Stimulated activated naive B cell treated with anti-CD40 and anti-IgM and Interleukin-4, amounts not matched to agents 10 μg/mL and 1 μg/mL and 100 μg/mL, for 72 hours (primary cell): ENCODE data around the gene CD59.
"Not testable (repeated sequence)": the region's sequence is repeated elsewhere in the genome, so short reads cannot be mapped to it uniquely, and the experiment has no call there.

Experiments
- ATAC-seq, 2 donors: fragments of 150-1000 bp; cut with Tn5 transposase; replicated peaks; 2 replicates each; pipeline ENCODE4 v1.10.0; 2021; ENCODE audit warnings: moderate library complexity in 1 of 2
- DNase-seq: peaks from one replicate; pipeline ENCODE4 v3.0.0; 2021
- H3K27ac Mint-ChIP-seq: one replicate; pipeline ENCODE4 v1.8.0; 2022; ENCODE audit warnings: mild to moderate bottlenecking, mixed read lengths
- H3K27me3 Mint-ChIP-seq, 2 donors: one replicate each; pipeline ENCODE4 v1.8.0; 2022; ENCODE audit warnings: mixed read lengths in 2 of 2
- H3K36me3 Mint-ChIP-seq, 2 donors: one replicate each; pipeline ENCODE4 v1.8.0; 2022; ENCODE audit warnings: mixed read lengths in 2 of 2, mild to moderate bottlenecking in 1 of 2
- H3K4me1 Mint-ChIP-seq, 2 donors: one replicate each; pipeline ENCODE4 v1.8.0; 2022; ENCODE audit warnings: mixed read lengths in 2 of 2, mild to moderate bottlenecking in 1 of 2
- H3K4me3 Mint-ChIP-seq, 2 donors: one replicate each; pipeline ENCODE4 v1.8.0; 2022; ENCODE audit warnings: mild to moderate bottlenecking in 2 of 2, mixed read lengths in 2 of 2, moderate library complexity in 1 of 2
- H3K9me3 Mint-ChIP-seq, 2 donors: one replicate each; pipeline ENCODE4 v1.8.0; 2022; ENCODE audit warnings: mixed read lengths in 2 of 2, mild to moderate bottlenecking in 1 of 2

Gene CD59

DNA sequence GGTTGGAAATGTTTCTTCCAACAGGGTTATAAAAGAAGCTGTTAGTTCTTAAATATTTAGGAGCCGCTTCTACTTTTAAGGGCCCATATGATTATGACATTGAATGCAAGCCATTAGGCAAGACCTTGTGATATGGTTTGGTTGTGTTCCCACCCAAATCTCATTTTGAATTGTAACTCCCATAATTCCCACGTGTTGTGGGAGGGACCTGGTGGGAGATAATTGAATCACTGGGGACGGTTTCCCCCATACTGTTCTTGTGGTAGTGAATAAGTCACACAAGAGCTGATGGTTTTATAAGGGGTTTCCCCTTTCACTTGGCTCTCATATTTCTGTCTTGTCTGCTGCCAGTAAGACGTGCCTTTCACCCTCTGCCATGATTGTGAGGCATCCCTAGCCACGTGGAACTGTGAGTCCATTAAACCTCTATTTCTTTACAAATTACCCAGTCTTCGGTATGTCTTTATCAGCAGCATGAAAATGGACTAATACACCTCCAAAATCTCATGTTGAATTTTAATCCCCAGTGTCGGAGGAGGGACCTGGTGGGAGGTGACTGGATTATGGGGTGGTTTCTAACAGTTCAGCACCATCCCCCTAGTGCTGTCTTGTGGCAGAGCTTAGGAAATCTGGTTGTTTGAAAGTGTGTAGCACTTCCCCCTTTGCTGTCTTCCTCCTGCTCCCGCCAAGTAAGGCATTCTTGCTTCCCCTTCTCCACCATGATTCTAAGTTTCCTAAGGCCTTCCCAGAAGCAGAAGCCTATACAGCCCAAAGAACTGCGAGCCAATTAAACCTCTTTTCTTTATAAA is 4.3 kb downstream of the CD59 start:
- H3K36me3 Mint-ChIP-seq: peaks cover 12 to 22% of the 10 kb centered on the region in 2 donors
- DNase-seq (peak; percentile 17), ATAC-seq (peak; percentile 33 to 35)
- no peak overlapping the region for H3K27ac Mint-ChIP-seq
- no peaks in the 10 kb centered on the region for H3K27me3 Mint-ChIP-seq
- H3K4me3 Mint-ChIP-seq: peak overlapping the region; percentile 5 to 59
- no peaks in the 10 kb centered on the region for H3K9me3 Mint-ChIP-seq
- H3K4me1 Mint-ChIP-seq: peaks cover 33 to 40% of the 10 kb centered on the region in 2 donors

DNA sequence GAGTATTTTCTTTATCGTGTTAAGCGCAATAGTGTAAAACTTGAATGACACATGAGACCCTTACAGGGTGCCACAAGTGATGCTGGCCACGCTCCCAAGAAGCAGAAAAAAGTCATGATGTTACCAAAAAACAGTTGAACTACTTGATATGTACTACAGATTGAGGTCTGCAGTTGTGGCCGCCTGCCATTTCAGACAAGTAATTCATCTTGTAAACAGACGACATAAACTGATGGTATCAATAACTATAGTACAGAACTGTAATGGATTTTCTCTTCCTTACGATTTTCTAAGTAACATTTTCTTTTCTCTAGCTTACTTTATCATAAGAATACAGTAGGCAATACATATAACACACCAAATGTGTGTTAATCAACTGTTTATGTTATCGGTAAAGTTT is 5.5 kb downstream of the CD59 start:
- no peak for DNase-seq
- H3K4me3 Mint-ChIP-seq: no peak overlapping the region
- no peaks in the 10 kb centered on the region for H3K9me3 Mint-ChIP-seq
- H3K27me3 Mint-ChIP-seq: peaks cover 0 to 6% of the 10 kb centered on the region in 2 donors
- H3K4me1 Mint-ChIP-seq: peaks cover 33 to 37% of the 10 kb centered on the region in 2 donors
- no peak for ATAC-seq
- peaks cover 15 to 32% of the 10 kb centered on the region in 2 donors for H3K36me3 Mint-ChIP-seq
- no peak overlapping the region for H3K27ac Mint-ChIP-seq

DNA sequence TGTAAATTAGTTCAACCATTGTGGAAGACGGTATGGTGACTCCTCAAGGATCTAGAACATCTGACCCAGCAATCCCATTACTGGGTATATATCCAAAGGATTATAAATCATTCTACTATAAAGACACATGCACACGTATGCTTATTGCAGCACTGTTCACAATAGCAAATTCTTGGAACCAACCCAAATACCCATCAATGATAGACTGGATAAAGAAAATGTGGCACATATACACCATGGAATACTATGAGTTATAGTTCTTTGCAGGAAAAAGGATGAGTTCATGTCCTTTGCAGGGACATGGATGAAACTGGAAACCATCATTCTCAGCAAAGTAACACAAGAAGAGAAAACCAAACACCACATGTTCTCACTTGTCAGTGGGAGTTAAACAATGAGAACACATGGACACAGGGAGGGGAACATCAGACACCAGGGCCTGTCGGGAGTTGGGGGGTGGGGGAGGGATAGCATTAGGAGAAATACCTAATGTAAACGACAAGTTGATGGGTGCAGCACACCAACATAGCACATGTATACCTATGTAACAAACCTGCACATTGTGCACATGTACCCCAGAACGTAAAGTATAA is 7.1 kb downstream of the CD59 start:
- DNase-seq, H3K27me3 Mint-ChIP-seq, H3K27ac Mint-ChIP-seq, ATAC-seq, H3K9me3 Mint-ChIP-seq, H3K4me3 Mint-ChIP-seq: not testable (repeated sequence)
- Mint-ChIP-seq H3K4me1 (peaks cover 34 to 36% of the 10 kb centered on the region in 2 donors), H3K36me3 (peaks cover 23 to 37% of the 10 kb centered on the region in 2 donors)

DNA sequence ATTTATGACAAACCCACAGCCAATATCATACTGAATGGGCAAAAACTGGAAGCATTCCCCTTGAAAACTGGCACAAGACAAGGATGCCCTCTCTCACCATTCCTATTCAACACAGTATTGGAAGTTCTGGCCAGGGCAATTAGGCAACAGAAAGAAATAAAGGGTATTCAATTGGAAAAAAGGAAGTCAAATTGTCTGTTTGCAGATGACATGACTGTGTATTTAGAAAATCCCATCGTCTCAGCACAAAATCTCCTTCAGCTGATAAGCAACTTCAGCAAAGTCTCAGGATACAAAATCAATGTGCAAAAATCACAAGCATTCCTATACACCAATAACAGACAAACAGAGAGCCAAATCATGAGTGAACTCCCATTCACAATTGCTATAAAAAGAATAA is 8.7 kb downstream of the CD59 start:
- peaks cover 17 to 31% of the 10 kb centered on the region in 2 donors for H3K36me3 Mint-ChIP-seq
- not testable (repeated sequence) for H3K9me3 Mint-ChIP-seq, ATAC-seq, H3K4me3 Mint-ChIP-seq, H3K27ac Mint-ChIP-seq, H3K27me3 Mint-ChIP-seq, DNase-seq
- H3K4me1 Mint-ChIP-seq: peaks cover 40 to 46% of the 10 kb centered on the region in 2 donors

DNA sequence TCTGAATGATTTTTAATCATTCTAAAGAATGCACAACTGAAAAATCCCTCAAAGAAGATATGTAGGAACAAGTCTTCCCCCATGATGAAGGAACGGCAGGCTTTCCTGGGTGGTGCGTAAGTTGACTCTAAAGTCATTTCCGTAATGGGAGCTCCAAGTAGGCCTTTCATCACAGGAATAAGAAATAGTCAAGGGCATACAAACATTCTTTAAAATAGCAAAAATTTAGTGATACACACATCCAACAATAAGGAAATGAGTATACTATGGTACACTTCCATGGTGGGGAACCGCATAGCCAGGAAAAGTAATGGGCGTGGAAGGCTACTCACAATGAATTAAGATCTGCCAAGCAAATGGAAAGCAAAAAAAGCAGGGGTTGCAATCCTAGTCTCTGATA is 10.7 kb downstream of the CD59 start:
- H3K4me3 Mint-ChIP-seq: no peak overlapping the region
- H3K9me3 Mint-ChIP-seq: no peaks in the 10 kb centered on the region
- peaks cover 25 to 40% of the 10 kb centered on the region in 2 donors for H3K36me3 Mint-ChIP-seq
- H3K27ac Mint-ChIP-seq: no peak overlapping the region
- DNase-seq (no peak), ATAC-seq (no peak)
- H3K4me1 Mint-ChIP-seq: peaks cover 38 to 46% of the 10 kb centered on the region in 2 donors
- H3K27me3 Mint-ChIP-seq: peaks cover 0 to 6% of the 10 kb centered on the region in 2 donors

DNA sequence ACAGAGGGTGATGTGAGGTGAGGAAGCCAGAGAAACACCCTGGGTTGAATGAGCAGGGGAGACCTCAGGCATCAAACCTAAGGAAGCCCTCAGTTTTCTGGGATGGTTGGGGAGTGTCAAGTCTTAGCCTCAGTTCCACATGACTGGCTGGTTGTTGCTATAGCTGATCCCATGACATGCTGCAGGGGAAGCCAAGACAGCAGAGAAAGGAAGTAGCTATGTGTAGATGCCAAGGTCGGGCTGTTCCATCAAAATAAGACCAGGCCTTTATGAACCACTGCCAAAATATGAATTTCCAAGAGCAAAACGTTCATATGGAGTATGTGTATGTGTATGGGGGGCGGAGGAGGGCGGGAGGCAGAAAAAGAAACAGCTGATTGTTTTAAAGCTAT is 11.6 kb downstream of the CD59 start:
- H3K4me3 Mint-ChIP-seq: no peak overlapping the region
- no peaks in the 10 kb centered on the region for H3K9me3 Mint-ChIP-seq
- ATAC-seq: no peak

DNA sequence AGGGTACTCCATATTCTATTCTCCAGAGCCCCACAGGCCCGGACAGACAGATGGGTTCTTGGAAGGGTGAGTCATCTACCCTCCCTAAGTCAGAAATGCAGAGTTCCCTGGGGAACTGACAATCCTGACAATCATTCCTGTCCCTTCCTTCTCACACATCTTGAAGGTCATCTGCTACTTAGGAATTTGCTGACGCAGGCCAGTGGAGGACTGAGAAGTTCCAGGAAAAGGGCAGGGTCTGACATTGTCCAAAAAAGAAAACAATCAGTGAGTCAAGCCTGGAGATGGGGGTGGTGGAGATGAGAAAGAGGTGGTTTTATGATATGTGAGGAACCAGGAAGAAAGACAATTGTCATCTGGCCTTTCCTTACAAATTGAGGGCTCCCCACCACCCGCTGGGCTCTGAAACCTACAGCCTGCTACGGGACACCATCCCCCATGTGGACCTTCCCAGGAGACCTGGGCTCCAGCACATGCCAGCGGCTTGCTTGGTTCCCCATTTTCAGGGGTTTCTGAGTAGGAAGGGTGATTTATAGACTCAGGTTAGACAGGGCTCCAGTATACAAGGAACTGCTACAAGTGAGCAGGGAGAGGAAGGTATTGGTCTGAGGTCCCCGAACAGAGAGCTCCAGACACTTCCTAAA is 12.9 kb downstream of the CD59 start:
- Mint-ChIP-seq H3K27me3 (peaks cover 0 to 6% of the 10 kb centered on the region in 2 donors), H3K36me3 (peaks cover 32 to 49% of the 10 kb centered on the region in 2 donors), H3K4me1 (peaks cover 38 to 44% of the 10 kb centered on the region in 2 donors), H3K9me3 (no peaks in the 10 kb centered on the region), H3K27ac (peak overlapping the region; percentile 80), H3K4me3 (peak overlapping the region; percentile 10 to 17)
- DNase-seq (no peak), ATAC-seq (peak; percentile 66 to 71)

More for the DNA sequence above, 11.6 kb downstream of the CD59 start:
- H3K27ac Mint-ChIP-seq: no peak overlapping the region
- peaks cover 0 to 6% of the 10 kb centered on the region in 2 donors for H3K27me3 Mint-ChIP-seq
- DNase-seq: no peak
- peaks cover 31 to 48% of the 10 kb centered on the region in 2 donors for H3K36me3 Mint-ChIP-seq
- peaks cover 38 to 46% of the 10 kb centered on the region in 2 donors for H3K4me1 Mint-ChIP-seq

DNA sequence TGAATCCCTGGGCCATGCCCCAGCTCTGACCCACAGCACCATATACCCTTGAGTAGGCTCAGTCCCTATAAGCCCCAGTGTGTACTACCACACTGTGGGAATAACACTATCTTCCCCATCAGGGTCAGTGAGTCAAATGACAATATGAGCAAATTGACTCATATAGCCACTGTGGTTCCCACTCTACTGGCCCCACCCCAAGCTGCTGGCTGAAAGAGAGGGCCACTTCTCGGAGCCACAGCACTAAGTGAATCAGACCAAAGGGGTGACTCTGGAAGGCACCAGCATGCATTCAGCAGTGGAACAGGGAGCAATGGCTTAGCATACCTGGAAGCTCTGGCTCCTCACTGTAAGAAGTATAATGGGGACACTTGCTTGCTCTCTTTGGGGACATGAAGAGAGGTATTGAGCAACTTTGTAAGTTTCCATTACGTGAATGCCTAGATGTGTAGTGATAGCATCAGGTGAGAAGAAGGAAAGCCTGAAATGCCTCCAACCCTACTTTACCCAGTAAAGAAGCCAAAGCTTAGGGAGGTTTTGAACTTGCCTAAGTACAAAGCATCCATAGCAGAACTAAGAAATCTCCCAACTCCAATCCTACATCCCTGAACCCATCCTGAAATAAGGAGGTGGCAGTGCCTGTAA is 13.5 kb downstream of the CD59 start:
- DNase-seq: no peak
- H3K4me1 Mint-ChIP-seq: peaks cover 38 to 44% of the 10 kb centered on the region in 2 donors
- no peak overlapping the region for H3K4me3 Mint-ChIP-seq

DNA sequence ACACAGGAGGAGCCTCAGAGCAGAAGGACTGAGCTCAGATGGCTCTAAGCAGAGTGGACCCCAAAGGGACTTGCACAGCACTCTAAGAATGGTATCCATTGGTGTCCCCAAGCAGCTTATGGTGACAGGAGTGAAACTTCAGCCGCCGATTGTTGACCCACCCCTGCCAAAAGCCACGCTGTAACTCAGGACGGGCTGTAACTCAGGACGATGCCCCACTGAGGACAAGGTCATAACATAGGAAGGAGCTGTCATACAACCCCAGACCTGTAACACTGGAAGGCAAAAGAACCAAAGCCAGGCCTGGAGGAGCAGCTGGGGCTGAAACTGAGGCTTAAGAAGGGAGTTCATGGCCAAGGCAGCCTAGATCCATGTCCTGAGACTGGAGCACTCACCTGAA is 14.2 kb downstream of the CD59 start:
- peaks cover 38 to 41% of the 10 kb centered on the region in 2 donors for H3K4me1 Mint-ChIP-seq
- peak overlapping the region in 1 of 2 donors; percentile 12 for H3K4me3 Mint-ChIP-seq
- H3K27ac Mint-ChIP-seq: no peak overlapping the region
- ATAC-seq (no peak), DNase-seq (no peak)
- H3K27me3 Mint-ChIP-seq: peaks cover 0 to 6% of the 10 kb centered on the region in 2 donors
- peaks cover 32 to 46% of the 10 kb centered on the region in 2 donors for H3K36me3 Mint-ChIP-seq
- H3K9me3 Mint-ChIP-seq: no peaks in the 10 kb centered on the region

More for the DNA sequence above, 13.5 kb downstream of the CD59 start:
- peaks cover 32 to 49% of the 10 kb centered on the region in 2 donors for H3K36me3 Mint-ChIP-seq
- ATAC-seq: peak; percentile 76 to 85
- no peaks in the 10 kb centered on the region for H3K9me3 Mint-ChIP-seq
- no peak overlapping the region for H3K27ac Mint-ChIP-seq
- peaks cover 0 to 6% of the 10 kb centered on the region in 2 donors for H3K27me3 Mint-ChIP-seq

DNA sequence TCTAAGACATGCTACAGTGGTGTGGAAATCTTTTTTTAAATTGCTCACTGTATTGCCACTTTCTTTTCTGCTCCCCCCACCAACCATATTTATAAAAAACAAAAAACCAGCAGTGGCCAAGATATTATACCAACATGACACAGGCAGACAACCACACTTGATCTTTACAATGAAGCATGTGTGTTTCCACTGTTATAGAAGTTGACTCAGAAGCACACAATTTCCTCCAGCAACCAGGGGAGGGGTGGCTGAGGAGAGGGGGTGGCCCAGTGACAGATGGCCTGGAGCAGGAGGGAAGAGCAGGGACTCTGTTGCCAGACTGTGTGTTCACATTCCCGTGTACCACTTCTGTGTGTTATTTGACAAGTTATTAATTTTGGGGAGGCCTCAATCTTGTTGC is 14.8 kb downstream of the CD59 start:
- Mint-ChIP-seq H3K36me3 (peaks cover 36 to 48% of the 10 kb centered on the region in 2 donors), H3K4me1 (peaks cover 38% of the 10 kb centered on the region in 2 donors), H3K4me3 (no peak overlapping the region), H3K9me3 (no peaks in the 10 kb centered on the region), H3K27ac (no peak overlapping the region), H3K27me3 (peaks cover 0 to 3% of the 10 kb centered on the region in 2 donors)
- ATAC-seq (no peak), DNase-seq (no peak)

DNA sequence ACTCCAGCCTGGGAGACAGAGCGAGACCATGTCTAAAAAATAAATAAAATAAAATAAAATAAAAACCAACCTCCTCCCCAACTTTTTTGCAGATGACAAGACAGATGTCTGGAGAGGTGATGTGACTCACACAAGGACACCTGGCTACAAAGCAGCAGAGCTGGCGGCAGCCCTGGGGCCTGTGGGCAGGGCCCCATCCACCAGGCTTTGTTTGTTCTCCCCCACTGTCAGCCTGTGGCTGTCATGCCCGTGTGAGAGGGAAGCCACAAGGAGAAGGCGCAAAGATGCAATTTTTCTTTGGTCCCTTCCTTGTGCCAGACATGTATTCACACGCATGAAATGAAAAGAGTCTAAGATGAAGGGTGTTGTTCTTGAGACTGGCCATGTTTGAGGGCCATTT is 16.6 kb downstream of the CD59 start:
- Mint-ChIP-seq H3K27me3 (no peaks in the 10 kb centered on the region), H3K27ac (no peak overlapping the region), H3K4me3 (no peak overlapping the region), H3K4me1 (peaks cover 29% of the 10 kb centered on the region in 2 donors), H3K36me3 (peaks cover 29 to 38% of the 10 kb centered on the region in 2 donors), H3K9me3 (no peaks in the 10 kb centered on the region)
- DNase-seq (no peak), ATAC-seq (no peak)

DNA sequence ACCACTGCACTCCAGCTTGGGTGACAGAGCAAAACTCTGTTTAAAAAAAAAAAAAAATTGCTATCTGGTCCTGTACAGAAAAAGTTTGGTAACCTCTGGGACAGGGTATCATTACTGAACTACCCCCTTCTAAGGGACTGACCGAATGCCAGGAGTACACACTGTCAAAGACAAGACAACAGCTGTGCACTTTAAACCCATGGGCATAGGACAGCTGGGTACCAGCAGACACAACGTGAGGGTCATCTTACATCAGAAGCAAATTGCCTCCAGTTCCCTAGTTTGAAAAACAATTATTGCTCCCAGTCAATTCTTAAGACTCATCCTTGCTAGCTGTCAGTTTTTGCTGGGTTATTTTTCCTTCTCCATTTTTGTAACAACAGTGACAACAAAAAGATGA is 17.8 kb downstream of the CD59 start:
- no peak for ATAC-seq

DNA sequence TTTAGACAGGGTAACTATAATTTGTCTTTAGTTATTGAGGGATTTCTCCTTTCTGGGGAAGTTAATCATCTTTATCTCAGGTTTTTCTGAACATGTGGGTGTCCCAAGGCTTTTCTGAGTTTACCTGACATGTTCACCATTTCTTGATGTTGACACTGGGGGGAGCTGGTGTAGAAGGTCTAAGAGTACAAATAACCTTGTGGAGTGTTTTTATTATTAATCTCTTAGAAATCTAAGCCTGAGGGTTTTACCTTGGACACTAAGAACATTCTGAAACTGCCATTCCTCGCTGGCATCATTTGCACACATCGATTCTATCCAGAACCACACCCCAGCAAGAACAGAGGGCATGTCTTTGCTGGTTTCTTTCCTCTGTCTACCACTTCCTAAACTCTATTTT is 20.0 kb downstream of the CD59 start:
- DNase-seq (no peak), ATAC-seq (peak in 1 of 2 donors; percentile 41)
- H3K4me3 Mint-ChIP-seq: no peak overlapping the region
- H3K9me3 Mint-ChIP-seq: no peaks in the 10 kb centered on the region
- H3K27me3 Mint-ChIP-seq: no peaks in the 10 kb centered on the region
- peaks cover 21 to 31% of the 10 kb centered on the region in 2 donors for H3K36me3 Mint-ChIP-seq
- no peaks in the 10 kb centered on the region for H3K4me1 Mint-ChIP-seq
- H3K27ac Mint-ChIP-seq: no peak overlapping the region

More for the DNA sequence above, 17.8 kb downstream of the CD59 start:
- DNase-seq: no peak
- no peaks in the 10 kb centered on the region for H3K9me3 Mint-ChIP-seq
- H3K4me1 Mint-ChIP-seq: peaks cover 18 to 19% of the 10 kb centered on the region in 2 donors
- no peak overlapping the region for H3K4me3 Mint-ChIP-seq
- H3K36me3 Mint-ChIP-seq: peaks cover 25 to 34% of the 10 kb centered on the region in 2 donors
- no peak overlapping the region for H3K27ac Mint-ChIP-seq
- no peaks in the 10 kb centered on the region for H3K27me3 Mint-ChIP-seq

DNA sequence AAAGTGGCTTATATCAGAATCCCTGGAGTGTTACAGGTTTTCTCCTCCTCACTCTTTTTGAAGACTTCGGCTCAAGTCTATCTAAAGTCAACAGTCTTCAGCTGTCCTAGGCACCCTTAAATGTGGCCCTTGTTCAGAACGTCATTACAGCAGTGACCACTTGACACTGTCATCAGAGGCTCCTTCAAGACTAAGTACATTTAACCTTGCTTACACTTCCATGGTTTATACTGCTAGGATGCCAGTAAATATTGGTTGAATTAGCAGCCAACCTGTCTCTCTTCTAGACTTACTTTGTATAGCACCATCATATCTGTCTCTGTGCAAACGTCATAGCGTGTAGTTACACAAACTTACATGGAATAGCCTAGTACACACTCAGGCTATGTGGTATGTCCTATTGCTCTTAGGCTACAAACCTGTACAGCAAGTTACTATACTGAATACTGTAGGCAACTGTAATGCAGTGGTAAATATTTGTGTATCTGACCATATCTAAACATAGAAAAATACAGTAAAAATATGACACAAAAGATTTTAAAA is 22.3 kb downstream of the CD59 start:
- H3K27ac Mint-ChIP-seq: no peak overlapping the region
- ATAC-seq (no peak), DNase-seq (no peak)
- no peaks in the 10 kb centered on the region for H3K9me3 Mint-ChIP-seq
- peaks cover 20 to 31% of the 10 kb centered on the region in 2 donors for H3K36me3 Mint-ChIP-seq
- H3K4me1 Mint-ChIP-seq: no peaks in the 10 kb centered on the region
- H3K27me3 Mint-ChIP-seq: no peaks in the 10 kb centered on the region
- H3K4me3 Mint-ChIP-seq: no peak overlapping the region
